Skeletal muscle cell (primary cell): ENCODE results near the gene LRRC73.
"Not testable (repeated sequence)": the region's sequence is repeated elsewhere in the genome, so short reads cannot be mapped to it uniquely, and the experiment has no call there.

Experiments used
- DNase-seq: peaks from one replicate; pipeline ENCODE4 v3.0.0-alpha.2; 2010; ENCODE audit warnings: low read depth
- H3K4me3 ChIP-seq: 2 replicates; pipeline ENCODE4 v1.5.1; 2011; ENCODE audit warnings: low read depth, mild to moderate bottlenecking, control low read depth, low read length, moderate library complexity

LRRC73 gene

GRCh38 chr6:43468748-43469681 lies 41.1 kb downstream of the LRRC73 start:
- H3K4me3 ChIP-seq: no peak overlapping the region

DNA sequence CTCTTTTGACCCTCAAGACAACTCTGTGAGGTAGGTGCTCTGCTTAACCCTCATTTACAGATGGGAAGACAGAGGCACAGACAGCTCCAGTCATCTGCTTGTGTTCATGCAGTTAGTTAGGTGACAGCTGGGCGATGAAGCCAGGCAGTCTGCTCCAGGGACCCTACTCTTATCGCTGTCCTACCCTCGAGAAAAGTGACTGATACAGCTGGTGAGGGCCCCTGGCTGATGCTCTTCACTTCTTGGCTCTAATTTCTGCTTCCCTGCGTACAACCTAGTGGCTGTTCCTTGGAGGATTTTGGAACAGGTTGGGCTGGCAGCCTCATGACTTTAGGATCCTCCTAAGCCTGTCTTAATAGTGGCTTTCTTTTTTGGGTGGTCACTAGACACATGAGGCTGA lies 41.9 kb downstream of the LRRC73 start:
- DNase-seq: no peak
- no peak overlapping the region for H3K4me3 ChIP-seq

More at GRCh38 chr6:43468748-43469681, 41.1 kb downstream of the LRRC73 start:
- DNase-seq: no peak

DNA sequence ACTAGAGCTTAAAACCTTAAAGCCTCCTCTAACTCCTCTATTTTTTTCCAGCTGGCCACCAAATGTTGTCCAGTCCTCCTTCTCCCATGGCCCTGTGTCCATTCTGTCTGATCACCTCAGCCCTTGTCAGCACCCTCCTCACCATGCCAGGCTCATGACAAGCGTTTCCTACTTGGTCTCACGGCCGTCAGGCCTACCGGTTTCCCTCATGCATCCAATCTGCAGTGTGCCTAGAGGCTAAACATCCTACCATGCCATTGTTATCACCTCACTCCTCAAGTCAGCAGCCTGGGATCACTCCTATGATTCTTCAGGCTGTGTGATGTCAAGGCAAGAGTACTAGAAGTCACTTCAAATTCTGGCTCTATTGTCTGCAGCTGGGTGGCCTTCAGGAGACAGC lies 42.4 kb downstream of the LRRC73 start:
- DNase-seq: no peak
- no peak overlapping the region for H3K4me3 ChIP-seq

GRCh38 chr6:43467265-43467664 lies 42.9 kb downstream of the LRRC73 start:
- not testable (repeated sequence) for DNase-seq, H3K4me3 ChIP-seq

DNA sequence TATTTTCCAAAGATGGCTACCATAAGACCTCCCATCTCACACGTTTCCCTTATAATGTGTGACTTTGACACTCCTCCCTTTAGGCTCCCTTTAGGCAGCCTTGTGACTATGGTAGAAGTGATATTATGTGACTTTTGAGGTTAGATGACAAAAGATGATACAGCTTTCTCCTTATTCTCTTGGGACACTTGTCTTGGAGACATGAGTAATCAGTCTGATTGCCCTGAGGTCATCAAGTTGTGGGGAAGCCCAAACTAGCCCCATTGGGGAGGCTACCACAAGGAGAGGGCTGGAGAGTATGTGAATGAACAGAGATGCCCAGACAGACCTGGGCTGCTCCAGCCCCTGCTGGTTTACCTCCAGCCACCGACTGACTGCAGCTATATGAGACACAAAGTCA lies 44.2 kb downstream of the LRRC73 start:
- no peak overlapping the region for H3K4me3 ChIP-seq
- DNase-seq: no peak

DNA sequence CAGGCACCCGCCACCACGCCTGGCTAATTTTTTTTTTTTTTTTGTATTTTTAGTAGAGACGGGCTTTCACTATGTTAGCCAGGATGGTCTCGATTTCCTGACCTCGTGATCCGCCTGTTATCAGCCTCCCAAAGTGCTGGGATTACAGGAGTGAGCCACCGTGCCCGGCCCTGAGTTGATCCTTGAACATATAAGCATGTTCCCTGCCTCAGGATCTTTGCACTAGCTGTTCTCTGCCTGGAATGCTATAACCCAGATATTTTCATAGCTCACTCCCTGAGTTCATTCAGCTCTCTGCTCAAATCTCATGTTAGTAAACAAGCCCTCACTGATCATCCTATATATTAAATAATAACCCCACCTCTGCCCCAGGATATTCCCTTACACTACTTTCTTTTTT lies 45.8 kb downstream of the LRRC73 start:
- DNase-seq: no peak
- no peak overlapping the region for H3K4me3 ChIP-seq

DNA sequence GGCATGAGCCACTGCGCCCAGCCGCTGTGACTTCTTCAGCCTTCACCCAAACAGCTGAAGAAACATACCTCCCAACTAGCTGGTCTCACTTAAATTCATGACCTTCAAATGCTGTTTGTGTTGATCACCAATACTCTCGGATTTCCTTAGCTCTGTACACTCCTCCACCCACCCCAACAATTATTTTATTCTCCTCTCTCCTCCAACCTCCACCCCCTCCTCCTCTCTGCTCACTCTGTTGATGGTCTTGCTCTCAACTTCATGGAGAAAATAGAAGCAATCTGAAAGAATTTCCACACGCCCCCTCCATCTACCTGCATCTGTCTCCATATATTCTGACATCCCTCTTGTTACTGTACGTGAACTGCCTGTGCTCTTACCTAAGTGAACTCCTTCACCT lies 48.2 kb downstream of the LRRC73 start:
- DNase-seq: no peak
- H3K4me3 ChIP-seq: no peak overlapping the region

- DNase-seq: no peak
- H3K4me3 ChIP-seq: no peak overlapping the region
Measured at GRCh38 chr6:43460032-43460431, 50.1 kb downstream of the LRRC73 start.

DNA sequence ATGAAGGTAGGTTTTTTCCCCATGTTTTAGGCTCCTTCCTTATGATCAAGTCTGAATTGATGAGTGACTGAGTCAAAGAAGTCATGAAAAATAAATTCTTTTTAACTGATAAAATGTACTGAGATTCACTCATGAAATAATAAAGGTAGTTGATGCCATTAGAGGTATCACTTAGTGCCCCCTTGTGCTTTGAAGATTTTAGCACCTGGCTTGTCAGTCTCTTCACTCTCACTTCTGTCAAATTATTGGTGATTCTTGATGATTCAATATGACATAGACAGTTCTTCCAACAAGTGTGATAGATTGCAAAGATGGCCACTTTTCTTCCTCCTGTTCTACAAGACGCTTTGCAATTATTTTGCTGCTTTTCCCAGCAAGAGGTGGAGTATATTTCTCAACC lies 50.6 kb downstream of the LRRC73 start:
- no peak for DNase-seq
- no peak overlapping the region for H3K4me3 ChIP-seq

DNA sequence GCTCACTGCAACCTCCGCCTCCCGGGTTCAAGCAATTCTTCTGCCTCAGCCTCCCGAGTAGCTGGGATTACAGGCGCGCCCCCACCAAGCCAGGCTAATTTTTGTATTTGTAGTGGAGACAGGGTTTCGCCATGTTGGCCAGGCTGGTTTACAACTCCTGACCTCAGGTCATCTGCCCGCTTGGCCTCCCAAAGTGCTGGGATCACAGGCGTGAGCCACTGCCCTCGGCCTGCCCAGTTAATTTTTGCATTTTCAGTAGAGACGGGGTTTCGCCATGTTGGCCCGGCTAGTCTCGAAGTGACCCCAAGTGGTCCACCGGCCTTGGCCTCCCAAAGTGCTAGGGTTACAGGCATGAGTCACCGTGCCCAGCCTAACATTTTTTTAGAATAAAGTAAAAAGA lies 52.0 kb downstream of the LRRC73 start:
- DNase-seq, H3K4me3 ChIP-seq: not testable (repeated sequence)

GRCh38 chr6:43457643-43458042 lies 52.5 kb downstream of the LRRC73 start:
- DNase-seq: no peak
- H3K4me3 ChIP-seq: no peak overlapping the region
